NT2/D1 (cell line): ENCODE measurements around the gene POR.

Experiments used
- SUZ12 ChIP-seq: IDR thresholded peaks from 2 replicates; pipeline ENCODE4 v1.6.1; 2011; ENCODE audit not compliant: insufficient read length, insufficient read depth; ENCODE audit errors: extremely low read depth
- YY1 ChIP-seq: IDR thresholded peaks from 2 replicates; pipeline ENCODE4 v1.6.1; 2011; ENCODE audit not compliant: insufficient read length, insufficient read depth

DNA sequence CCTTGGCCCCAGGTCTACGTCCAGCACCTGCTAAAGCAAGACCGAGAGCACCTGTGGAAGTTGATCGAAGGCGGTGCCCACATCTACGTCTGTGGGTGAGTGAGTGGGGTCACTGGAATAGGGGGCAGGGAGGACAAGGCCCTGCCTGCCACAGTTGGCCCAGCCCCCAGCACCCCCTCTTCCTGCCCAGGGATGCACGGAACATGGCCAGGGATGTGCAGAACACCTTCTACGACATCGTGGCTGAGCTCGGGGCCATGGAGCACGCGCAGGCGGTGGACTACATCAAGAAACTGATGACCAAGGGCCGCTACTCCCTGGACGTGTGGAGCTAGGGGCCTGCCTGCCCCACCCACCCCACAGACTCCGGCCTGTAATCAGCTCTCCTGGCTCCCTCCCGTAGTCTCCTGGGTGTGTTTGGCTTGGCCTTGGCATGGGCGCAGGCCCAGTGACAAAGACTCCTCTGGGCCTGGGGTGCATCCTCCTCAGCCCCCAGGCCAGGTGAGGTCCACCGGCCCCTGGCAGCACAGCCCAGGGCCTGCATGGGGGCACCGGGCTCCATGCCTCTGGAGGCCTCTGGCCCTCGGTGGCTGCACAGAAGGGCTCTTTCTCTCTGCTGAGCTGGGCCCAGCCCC, 71.3 kb downstream of the POR start:
- TF ChIP-seq SUZ12 (no peak), YY1 (no peak)
